GM12872 (cell line): ENCODE data around the gene SIAE.

Experiments
- TF ChIP-seq, protein P1 (sequence below): IDR thresholded peaks from 3 replicates; pipeline ENCODE4 v1.5.1; 2011; ENCODE audit warnings: low read depth, mild to moderate bottlenecking, low read length, moderate library complexity; ENCODE audit not compliant: insufficient read depth

SIAE gene

DNA sequence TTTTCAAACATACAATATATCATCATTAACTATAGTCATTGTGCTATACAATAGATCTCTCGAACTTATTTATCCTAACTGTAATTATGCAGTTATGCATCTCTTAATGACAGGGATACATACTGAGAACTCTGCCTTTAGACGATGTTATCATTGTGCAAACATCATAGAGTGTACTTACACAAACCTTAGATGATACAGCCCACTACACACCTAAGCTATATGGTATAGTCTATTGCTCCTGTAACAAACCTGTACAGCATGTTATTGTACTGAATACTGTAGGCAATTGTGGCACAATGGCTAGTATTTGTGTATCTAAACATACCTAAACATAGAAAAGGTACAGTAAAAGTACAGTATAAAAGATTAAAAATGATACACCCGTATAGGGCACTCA is 38.9 kb upstream of the SIAE start:
- TF ChIP-seq, protein P1, sequence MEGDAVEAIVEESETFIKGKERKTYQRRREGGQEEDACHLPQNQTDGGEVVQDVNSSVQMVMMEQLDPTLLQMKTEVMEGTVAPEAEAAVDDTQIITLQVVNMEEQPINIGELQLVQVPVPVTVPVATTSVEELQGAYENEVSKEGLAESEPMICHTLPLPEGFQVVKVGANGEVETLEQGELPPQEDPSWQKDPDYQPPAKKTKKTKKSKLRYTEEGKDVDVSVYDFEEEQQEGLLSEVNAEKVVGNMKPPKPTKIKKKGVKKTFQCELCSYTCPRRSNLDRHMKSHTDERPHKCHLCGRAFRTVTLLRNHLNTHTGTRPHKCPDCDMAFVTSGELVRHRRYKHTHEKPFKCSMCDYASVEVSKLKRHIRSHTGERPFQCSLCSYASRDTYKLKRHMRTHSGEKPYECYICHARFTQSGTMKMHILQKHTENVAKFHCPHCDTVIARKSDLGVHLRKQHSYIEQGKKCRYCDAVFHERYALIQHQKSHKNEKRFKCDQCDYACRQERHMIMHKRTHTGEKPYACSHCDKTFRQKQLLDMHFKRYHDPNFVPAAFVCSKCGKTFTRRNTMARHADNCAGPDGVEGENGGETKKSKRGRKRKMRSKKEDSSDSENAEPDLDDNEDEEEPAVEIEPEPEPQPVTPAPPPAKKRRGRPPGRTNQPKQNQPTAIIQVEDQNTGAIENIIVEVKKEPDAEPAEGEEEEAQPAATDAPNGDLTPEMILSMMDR, result no peak

DNA sequence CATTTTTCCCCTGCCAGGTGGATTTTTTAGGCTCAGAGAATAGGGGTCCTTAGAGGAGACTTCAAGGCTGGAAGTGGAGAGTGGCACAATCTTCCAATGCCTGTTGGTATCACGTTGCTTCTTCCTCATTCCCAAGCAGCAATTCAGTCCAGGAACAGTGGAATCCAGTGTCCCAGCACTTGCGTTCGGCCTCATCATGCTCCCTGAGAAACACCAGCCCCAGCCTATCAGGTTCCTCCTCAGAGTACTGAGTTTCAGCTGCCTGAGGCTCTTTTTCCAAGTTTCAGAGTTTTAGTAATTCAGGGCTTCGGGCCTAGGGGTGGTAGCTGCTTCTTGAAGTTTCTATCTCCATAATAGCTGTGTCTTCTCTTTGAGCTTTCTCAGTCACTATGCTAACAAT is 34.3 kb upstream of the SIAE start:
- TF ChIP-seq, protein P1, result no peak

DNA sequence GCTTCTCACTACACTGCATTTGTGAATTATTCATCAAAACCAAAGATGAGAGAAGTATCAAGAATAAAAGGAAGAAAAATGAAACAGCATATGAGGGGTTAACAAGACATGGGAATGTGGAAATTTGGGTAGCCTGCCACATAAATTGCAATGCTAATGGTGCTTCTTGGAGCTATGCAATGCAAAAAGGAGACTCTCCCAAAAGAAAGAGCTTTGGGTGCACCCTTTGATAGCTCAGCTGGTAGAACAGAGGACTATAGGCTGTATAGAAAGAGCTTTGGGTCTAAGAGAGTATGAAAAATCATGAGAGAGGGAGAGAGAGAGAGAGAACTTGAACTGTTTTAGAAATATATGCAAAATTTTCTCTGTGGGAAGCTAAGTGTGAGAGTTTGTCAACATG is 26.5 kb upstream of the SIAE start:
- TF ChIP-seq, protein P1, result no peak

DNA sequence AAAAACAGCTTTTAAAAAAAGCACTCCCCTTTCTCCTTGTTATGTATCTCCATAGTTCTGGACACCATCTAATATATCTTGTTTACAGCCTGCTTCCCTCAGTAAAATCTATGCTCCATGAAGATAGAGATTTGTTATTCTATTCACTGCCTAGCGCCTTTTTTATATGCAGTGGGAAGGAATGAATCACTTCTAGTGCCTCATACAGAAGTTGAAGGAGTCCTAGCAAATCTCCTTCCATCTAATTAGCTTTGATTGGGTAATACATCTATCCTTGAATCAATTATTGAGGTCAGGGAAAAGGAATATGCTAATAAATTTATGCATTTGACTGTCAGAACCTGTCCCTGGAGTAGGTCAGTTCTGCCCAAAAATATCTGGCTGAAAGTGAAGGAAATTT is 26.0 kb upstream of the SIAE start:
- TF ChIP-seq, protein P1, result no peak

DNA sequence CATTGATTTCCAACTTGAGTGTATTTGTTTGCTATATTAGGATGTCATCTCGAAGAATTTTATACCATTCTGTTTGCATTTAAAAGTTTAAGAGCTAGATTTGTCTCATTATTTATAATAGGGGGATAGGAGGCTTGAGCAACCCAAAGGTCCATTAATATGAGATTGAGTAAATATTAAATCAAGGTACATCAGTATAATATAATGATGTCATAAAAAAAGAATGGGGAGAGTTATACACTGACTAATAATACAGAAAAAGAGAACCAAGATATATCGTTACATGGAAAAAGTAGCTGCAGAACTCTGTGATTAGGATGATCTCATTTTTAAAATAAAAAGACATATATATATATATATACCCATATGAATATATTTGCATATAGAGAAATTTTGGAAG is 19.6 kb upstream of the SIAE start:
- TF ChIP-seq, protein P1, result no peak

DNA sequence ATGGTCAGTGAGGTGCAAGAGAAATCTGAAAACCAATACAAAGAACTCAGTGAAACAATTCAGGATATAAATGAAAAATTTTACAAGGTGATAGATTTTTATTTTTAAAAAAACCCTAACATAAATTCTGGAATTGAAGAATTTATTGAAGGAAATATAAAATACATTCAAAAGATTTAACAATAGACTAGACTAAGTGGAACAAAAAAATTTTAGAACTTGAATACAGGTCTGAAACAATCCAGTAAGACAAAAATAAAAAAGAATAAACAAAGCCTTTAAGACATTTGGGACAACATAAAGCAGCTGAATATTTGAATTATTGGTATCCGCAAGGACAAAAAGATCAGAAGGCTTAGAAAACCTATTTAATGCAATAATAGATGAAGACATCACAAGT is 8.9 kb upstream of the SIAE start:
- TF ChIP-seq, protein P1, result no peak

DNA sequence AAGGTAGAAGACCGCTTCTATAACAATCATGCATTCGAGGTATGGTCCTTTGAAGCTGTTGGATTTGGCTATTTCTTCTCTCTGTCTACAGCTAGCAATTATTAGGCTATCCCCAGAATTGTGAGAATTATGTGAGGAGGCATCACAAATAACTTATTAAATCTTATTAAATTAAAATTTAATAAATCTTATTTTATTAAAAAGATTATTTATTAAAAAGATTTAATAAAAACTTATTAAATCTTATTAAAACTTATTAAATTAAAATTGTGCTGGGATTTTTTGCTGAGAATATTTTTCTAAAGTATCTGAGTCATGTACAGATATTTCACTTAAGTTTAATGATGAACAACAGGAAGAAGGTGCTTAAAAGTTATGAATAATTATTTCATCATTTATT is 7.9 kb upstream of the SIAE start:
- TF ChIP-seq, protein P1, result no peak

DNA sequence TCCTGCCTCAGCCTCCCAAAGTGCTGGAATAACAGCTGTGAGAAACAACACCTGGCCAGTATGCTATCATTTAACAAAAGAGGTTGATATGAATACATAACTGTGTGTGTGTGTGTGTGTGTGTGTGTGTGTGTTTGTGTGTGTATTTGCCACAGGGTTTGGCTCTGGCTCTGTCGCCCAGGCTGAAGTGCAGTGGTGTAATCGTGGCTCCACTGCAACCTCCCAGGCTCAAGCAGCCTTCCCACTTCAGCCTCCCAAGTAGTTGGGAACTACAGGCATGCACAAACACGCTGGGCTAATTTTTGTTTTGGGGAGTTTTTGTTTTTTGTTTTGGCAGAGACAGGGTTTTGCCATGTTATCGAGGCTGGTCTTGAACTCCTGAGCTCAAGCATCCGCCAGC is 4.9 kb upstream of the SIAE start:
- TF ChIP-seq, protein P1, result no peak
